HG02798 (cell line): ENCODE measurements around the gene LENEP.
A peak's percentile ranks its signal among the peaks of the same experiment; 100 is the strongest.

Experiments
- ATAC-seq: cut with Tn5 transposase; IDR thresholded peaks from one replicate; pipeline ENCODE4 v1.9.1; 2021; ENCODE audit warnings: mild to moderate bottlenecking; ENCODE audit not compliant: unreplicated experiment, poor library complexity

The LENEP gene

GRCh38 chr1:154959426-154959780 lies 34.0 kb upstream of the LENEP start:
- no peak for ATAC-seq

GRCh38 chr1:154960446-154961136 lies 32.8 kb upstream of the LENEP start:
- no peak for ATAC-seq

- peak; percentile 83 for ATAC-seq
These were observed 31.9 kb upstream of the LENEP start, which contains the start of gene PYGO2 for GRCh38 chr1:154961207-154962155. Gene PYGO2 (minus strand): TSS chr1:154961782. CDS start chr1:154961576, 206 bp downstream.

DNA sequence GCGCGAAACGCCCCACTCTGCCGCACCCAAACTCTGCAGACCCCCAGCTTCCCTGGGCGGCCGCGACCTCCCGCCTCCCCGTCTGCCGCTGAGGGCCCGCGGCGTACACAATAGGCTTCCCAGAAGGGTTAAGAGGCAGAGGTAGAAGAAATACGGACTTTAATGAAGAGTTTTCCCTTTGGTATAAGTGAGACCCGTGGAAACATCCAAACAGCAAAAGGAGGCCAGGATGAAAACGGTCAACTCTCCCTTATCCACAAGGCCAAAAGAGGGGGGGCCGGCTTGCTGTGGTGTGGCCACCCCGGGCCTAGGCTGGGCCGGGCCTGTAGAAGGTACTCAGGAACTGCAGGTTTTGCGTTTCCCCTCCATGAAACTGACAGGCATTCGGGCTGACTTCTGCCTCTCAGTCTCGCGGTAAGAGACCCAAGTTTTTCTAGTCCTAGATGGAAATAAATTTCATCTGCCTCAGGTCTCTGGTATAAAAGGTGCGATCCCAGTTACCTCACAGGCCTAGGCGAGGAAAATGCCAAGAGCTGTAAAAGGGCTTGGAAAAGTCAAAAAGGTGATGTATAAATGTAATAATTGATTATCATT lies 31.1 kb upstream of the LENEP start:
- peak; percentile 7 for ATAC-seq

GRCh38 chr1:154962795-154963330 lies 30.5 kb upstream of the LENEP start:
- no peak for ATAC-seq

DNA sequence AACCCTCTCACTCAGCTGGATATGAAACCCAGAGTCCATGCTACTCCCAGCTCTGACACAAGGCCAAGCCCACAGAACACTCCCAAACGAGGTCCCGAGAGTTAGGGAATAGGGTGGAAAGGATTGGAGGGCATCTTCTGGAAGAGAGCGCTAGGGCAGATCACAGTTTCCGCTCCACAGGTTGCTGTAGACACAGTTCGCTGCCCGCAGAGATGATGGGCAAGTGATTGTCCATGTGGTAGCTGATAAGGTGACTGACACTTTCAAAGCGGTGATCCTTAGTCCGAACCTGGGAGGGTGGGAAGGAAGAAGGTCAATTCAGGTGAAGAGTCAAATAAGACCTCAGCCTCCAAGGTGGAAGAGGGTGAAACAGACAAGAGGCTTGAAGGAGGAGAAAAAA lies 29.7 kb upstream of the LENEP start:
- no peak for ATAC-seq

DNA sequence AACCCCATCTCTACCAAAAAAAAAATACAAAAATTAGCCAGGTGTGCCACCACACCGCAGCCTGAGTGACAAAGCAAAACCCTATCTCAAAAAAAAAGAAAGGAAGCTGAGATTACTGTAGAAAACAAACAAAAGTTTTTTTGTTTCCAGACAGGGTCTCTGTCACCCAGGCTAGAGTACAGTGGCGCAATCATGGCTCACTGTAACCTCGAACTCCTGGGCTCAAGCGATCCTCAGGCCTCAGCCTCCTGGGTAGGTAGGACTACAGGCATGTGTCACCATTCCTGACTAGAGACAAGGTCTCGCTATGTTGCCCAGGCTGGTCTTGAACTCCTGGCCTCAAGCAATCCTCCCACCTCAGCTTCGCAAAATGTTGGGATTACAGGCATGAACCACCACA lies 29.0 kb upstream of the LENEP start:
- no peak for ATAC-seq

- no peak for ATAC-seq
These were observed 27.3 kb upstream of the LENEP start for GRCh38 chr1:154966111-154966510.

GRCh38 chr1:154967331-154967950 lies 25.9 kb upstream of the LENEP start:
- ATAC-seq: no peak

GRCh38 chr1:154968731-154969130 lies 24.7 kb upstream of the LENEP start:
- no peak for ATAC-seq

GRCh38 chr1:154969246-154969645 lies 24.1 kb upstream of the LENEP start:
- no peak for ATAC-seq

GRCh38 chr1:154969860-154970452 lies 23.4 kb upstream of the LENEP start:
- ATAC-seq: no peak

- ATAC-seq: no peak
These were observed 22.6 kb upstream of the LENEP start, which contains the start of gene SHC1 for GRCh38 chr1:154970631-154971340. Gene SHC1 (minus strand): TSS chr1:154970747. CDS start chr1:154970526, 221 bp downstream.

GRCh38 chr1:154971341-154971998 lies 21.9 kb upstream of the LENEP start:
- ATAC-seq: no peak

- ATAC-seq: no peak
These were observed 21.2 kb upstream of the LENEP start for GRCh38 chr1:154972213-154972516.

- no peak for ATAC-seq
These were observed 20.7 kb upstream of the LENEP start for GRCh38 chr1:154972517-154973343.

GRCh38 chr1:154973344-154974101 lies 19.9 kb upstream of the LENEP start:
- ATAC-seq: peak; percentile 23
